ENCODE data around the gene USP20. TPM values are rescaled to one million over a fixed set of nuclear protein-coding genes. Genes with fewer than 3 reads are reported as not detected.
A peak's percentile ranks its signal among the peaks of the same experiment; 100 is the strongest.

The USP20 gene
- total and polyA plus RNA-seq, 10 of the 15 experiments (the other 5 are each of a cell fraction or from before 2014, with no cell fraction given) = 0.66 to 23.3 (median 11.0) TPM

DNA sequence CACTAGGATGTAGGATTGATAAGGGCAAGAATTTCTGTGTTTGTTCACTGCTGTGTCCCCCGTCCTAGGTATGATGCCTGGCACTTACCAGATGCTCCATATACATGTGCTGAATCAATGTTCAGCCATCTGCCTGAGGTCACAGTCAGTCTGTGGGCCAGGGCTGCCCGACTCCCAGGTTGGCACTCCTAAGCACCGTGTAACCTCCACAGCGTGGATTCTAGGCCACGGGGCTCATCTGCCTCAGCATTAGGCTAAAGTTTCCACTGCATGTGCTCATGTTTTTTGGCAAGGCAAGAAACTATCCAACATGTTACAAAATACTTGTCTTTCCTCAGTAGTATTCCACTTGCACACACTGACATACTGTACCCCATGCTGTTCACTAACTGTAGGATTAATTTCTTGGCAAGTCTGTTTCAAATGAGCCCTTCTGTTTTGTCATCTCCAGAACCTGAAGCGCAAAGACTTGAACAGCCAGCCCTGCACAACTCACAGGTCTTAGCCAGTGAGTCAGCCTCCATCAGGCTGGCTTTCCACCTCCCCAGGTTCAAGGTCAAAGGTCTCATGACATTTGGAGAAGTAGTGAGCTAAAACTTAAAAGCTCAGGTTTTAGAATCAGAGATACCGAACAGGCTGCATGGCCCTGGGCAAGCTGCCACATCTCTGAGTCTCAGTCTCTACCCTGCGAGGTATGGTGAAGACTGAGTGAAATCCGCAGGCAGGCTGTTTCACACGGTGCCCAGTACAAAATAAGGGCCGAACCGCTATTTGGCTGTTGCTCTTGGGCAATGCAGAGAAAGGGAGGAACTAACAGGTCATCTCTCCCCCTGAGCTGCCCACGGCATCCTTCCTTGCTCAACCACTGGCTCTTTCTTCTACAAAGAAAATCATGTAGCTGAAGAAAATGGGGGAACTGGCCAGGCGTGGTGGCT, 18.5 kb upstream of the USP20 start (continued):
- TF ChIP-seq HDAC6 (IDR thresholded peaks at IDR 0.05; ENCODE audit: unreplicated experiment) (no peak), MEF2B (IDR thresholded peaks at IDR 0.05; ENCODE audit: partially characterized antibody, poor library complexity, severe bottlenecking) (no peak), EZH2 (IDR thresholded peaks at IDR 0.05; ENCODE audit: borderline replicate concordance, control insufficient read depth, low read depth, low read length) (no peak), POLR2AphosphoS5 (IDR thresholded peaks at IDR 0.05; ENCODE audit: low read length) (no peak), HCFC1 (IDR thresholded peaks at IDR 0.05; ENCODE audit: low read length) (no peak), KDM1A (IDR thresholded peaks at IDR 0.05; ENCODE audit: borderline replicate concordance) (no peak), SUPT20H (IDR thresholded peaks at IDR 0.05; ENCODE audit: borderline replicate concordance, control insufficient read depth, low read depth, low read length) (no peak)
- TF ChIP-seq, protein P1, sequence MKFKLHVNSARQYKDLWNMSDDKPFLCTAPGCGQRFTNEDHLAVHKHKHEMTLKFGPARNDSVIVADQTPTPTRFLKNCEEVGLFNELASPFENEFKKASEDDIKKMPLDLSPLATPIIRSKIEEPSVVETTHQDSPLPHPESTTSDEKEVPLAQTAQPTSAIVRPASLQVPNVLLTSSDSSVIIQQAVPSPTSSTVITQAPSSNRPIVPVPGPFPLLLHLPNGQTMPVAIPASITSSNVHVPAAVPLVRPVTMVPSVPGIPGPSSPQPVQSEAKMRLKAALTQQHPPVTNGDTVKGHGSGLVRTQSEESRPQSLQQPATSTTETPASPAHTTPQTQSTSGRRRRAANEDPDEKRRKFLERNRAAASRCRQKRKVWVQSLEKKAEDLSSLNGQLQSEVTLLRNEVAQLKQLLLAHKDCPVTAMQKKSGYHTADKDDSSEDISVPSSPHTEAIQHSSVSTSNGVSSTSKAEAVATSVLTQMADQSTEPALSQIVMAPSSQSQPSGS (IDR thresholded peaks at IDR 0.05; ENCODE audit: low read length) = no peak

DNA sequence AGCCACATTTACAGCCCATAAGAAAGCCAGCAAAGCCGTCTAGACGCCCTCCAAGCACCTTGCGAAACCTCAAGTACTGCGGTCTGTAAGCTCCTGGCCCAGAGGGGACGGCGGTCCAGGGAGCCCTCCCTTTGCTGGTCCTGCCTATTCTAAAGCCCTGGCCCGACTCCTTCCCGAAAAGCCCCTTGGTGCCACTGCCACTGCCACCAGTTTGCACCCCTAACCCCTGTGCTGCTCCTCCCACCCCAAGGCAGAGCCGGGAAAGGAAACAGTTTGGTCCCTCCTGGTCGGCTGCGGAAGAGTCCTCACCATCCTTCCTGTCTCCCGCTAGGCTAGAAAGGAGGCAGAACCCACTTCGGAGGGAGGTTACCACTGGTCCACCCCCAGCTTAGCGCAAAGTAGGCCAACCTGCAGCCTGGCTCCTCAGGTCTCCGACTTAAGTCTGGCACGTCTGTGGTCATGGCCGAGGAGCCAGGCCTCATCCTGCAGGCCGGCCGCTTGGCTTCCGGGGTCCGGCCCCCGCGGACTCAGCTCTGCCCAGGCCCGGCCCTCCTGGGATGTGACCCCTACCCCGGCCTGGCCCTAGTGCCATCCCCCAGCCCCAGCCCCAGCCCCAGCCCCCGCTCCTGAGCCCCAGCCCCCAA, 12.2 kb upstream of the USP20 start:
- peaks cover 0 to 16% of the 10 kb centered on the region in 2 experiments for H3K36me3 ChIP-seq (ENCODE audit: control insufficient read depth in 2 of 2, insufficient read depth in 2 of 2, low read length in 1 of 2)
- peaks cover 6% of the 10 kb centered on the region for H3K4me1 ChIP-seq (ENCODE audit: control insufficient read depth, insufficient read depth, low read length)
- no TSS peak for BruUV-seq (replicated peaks)
- H3K9ac ChIP-seq (ENCODE audit: control insufficient read depth, insufficient read depth, low read length) = peak overlapping the region; percentile 81
- ATAC-seq (peak; percentile 79), FAIRE-seq (no peak), DNase-seq (ENCODE audit: low read depth, low spot score) (no peak)
- H3K4me3 ChIP-seq = peak overlapping the region; percentile 70
- peak overlapping the region; percentile 64 for H3K4me2 ChIP-seq (ENCODE audit: control insufficient read depth, insufficient read depth)
- ChIA-PET SMC1A (ENCODE audit: uncharacterized antibody, unreplicated experiment) (interaction anchor here (0.6 kb wide), 1 partner anchor 12 kb away, joined by 3 read pairs; the partner anchor contains the start of genes C9orf78 and USP20), POLR2A (interaction anchor here (1.5 kb wide), 1 partner anchor 19 kb away, joined by 4 read pairs; no protein-coding TSS in a partner anchor), RAD21 (ENCODE audit: unreplicated experiment) (no interaction called here), CTCF (no interaction called here)
- intact Hi-C loops (cut with micrococcal nuclease; ENCODE audit: unreplicated experiment) (no loop called here), in situ Hi-C loops (cut with MboI) (no loop called here)
- peak; percentile 58; the same call in 1 of the 2 replicates for TF ChIP-seq YY1 (IDR thresholded peaks at IDR 0.05; ENCODE audit: low read depth, low read length)
- peak; percentile 59; the same call in 1 of the 2 replicates for TF ChIP-seq POLR2A (IDR thresholded peaks at IDR 0.05; ENCODE audit: low read depth, low read length)
- TF ChIP-seq RBBP5 (conservative IDR thresholded peaks at IDR 0.05) = no peak
- WGBS (ENCODE audit: insufficient coverage, insufficient replicate concordance, low lambda C conversion rate, missing lambda C conversion rate) = 24% methylated on average over 24 of the region's 26 CpGs
- H3K27ac ChIP-seq (ENCODE audit: control insufficient read depth, insufficient read depth) = peak overlapping the region; percentile 50
- no peaks in the 10 kb centered on the region for H3K9me3 ChIP-seq (replicated peaks; ENCODE audit: control insufficient read depth, insufficient read depth, low read length)
- no peaks in the 10 kb centered on the region for H3K27me3 ChIP-seq (replicated peaks in 1 of 2; ENCODE audit: control insufficient read depth in 2 of 2, insufficient read depth in 2 of 2, low read length in 1 of 2)
- no peaks in the 10 kb centered on the region for H4K20me1 ChIP-seq (ENCODE audit: control insufficient read depth, insufficient read depth)
- peaks cover 19% of the 10 kb centered on the region for H3K79me2 ChIP-seq (ENCODE audit: control insufficient read depth, insufficient read depth, low read length)
- H2AFZ ChIP-seq (ENCODE audit: control insufficient read depth, low read depth, low read length) = peak overlapping the region; percentile 41; the same call in 1 of the 2 replicates
